ENCODE results near the gene CAND2. TPM values are rescaled to one million over a fixed set of nuclear protein-coding genes. Genes with fewer than 3 reads are reported as not detected.
A peak's percentile ranks its signal among the peaks of the same experiment; 100 is the strongest.

Gene CAND2
- total RNA-seq, 6 experiments from 2014 or later = 4.5 to 10.5 (median 8.3) TPM

- TF ChIP-seq CTCF (IDR thresholded peaks at IDR 0.05) = no peak
- H3K9me3 Mint-ChIP-seq = no peaks in the 10 kb centered on the region
- H3K27me3 Mint-ChIP-seq (ENCODE audit: insufficient read depth) = peaks cover under 1% of the 10 kb centered on the region
- H3K4me1 Mint-ChIP-seq (ENCODE audit: low read depth) = peaks cover 57% of the 10 kb centered on the region
- H3K4me3 Mint-ChIP-seq = no peak overlapping the region
- DNase-seq = no peak
- no peak overlapping the region for H3K27ac Mint-ChIP-seq
- H3K36me3 Mint-ChIP-seq (ENCODE audit: low read depth) = no peaks in the 10 kb centered on the region
Measured at GRCh38 chr3:12756175-12756574, 40.3 kb upstream of the CAND2 start.

GRCh38 chr3:12756635-12757034, 39.8 kb upstream of the CAND2 start:
- H3K4me3 Mint-ChIP-seq = no peak overlapping the region
- H3K4me1 Mint-ChIP-seq (ENCODE audit: low read depth) = peaks cover 52% of the 10 kb centered on the region
- H3K27me3 Mint-ChIP-seq (ENCODE audit: insufficient read depth) = peaks cover 1% of the 10 kb centered on the region

GRCh38 chr3:12758025-12758781, 38.3 kb upstream of the CAND2 start:
- H3K9me3 Mint-ChIP-seq = no peaks in the 10 kb centered on the region
- H3K4me1 Mint-ChIP-seq (ENCODE audit: low read depth) = peaks cover 40% of the 10 kb centered on the region
- H3K27me3 Mint-ChIP-seq (ENCODE audit: insufficient read depth) = peaks cover 3% of the 10 kb centered on the region; the same call in 1 of the 2 replicates
- peak; percentile 16 for TF ChIP-seq CTCF (IDR thresholded peaks at IDR 0.05)
- H3K27ac Mint-ChIP-seq = peak overlapping the region; percentile 90
- peak; percentile 55 for DNase-seq
- H3K4me3 Mint-ChIP-seq = peak overlapping the region; percentile 31
- no peaks in the 10 kb centered on the region for H3K36me3 Mint-ChIP-seq (ENCODE audit: low read depth)

More at GRCh38 chr3:12756635-12757034, 39.8 kb upstream of the CAND2 start:
- Mint-ChIP-seq H3K27ac (no peak overlapping the region), H3K9me3 (no peaks in the 10 kb centered on the region), H3K36me3 (ENCODE audit: low read depth) (no peaks in the 10 kb centered on the region)
- no peak for DNase-seq
- TF ChIP-seq CTCF (IDR thresholded peaks at IDR 0.05) = no peak

- DNase-seq = no peak
- no peak for TF ChIP-seq CTCF (IDR thresholded peaks at IDR 0.05)
- Mint-ChIP-seq H3K4me3 (peak within 1 kb of the TSS; percentile 31), H3K9me3 (no peaks in the 10 kb centered on the region), H3K27me3 (ENCODE audit: insufficient read depth) (peaks cover 3% of the 10 kb centered on the region; the same call in 1 of the 2 replicates), H3K4me1 (ENCODE audit: low read depth) (peaks cover 39% of the 10 kb centered on the region), H3K27ac (peak within 1 kb of the TSS; percentile 90), H3K36me3 (ENCODE audit: low read depth) (no peaks in the 10 kb centered on the region)
Measured at GRCh38 chr3:12759097-12759679, 37.3 kb upstream of the CAND2 start, which contains the start of gene TMEM40. TMEM40 (minus strand) TSS chr3:12759259; CDS start chr3:12749832, 9,427 bp downstream.

- peak overlapping the region; percentile 27 for H3K27ac Mint-ChIP-seq
- no peaks in the 10 kb centered on the region for H3K9me3 Mint-ChIP-seq
- no peak for TF ChIP-seq CTCF (IDR thresholded peaks at IDR 0.05)
- H3K4me1 Mint-ChIP-seq (ENCODE audit: low read depth) = peaks cover 39% of the 10 kb centered on the region
- H3K27me3 Mint-ChIP-seq (ENCODE audit: insufficient read depth) = peaks cover 3% of the 10 kb centered on the region; the same call in 1 of the 2 replicates
- H3K36me3 Mint-ChIP-seq (ENCODE audit: low read depth) = no peaks in the 10 kb centered on the region
- no peak overlapping the region for H3K4me3 Mint-ChIP-seq
- DNase-seq = no peak
Measured at GRCh38 chr3:12759693-12760565, 36.6 kb upstream of the CAND2 start.

All from HFFc6 (cell line).